Left ventricle myocardium inferior (tissue), 1 donor: ENCODE data around the gene THAP3. TPM values are rescaled to one million over a fixed set of nuclear protein-coding genes. Genes with fewer than 3 reads are reported as not detected.

ENCODE experiments used
- DNase-seq: peaks from one replicate; pipeline ENCODE4 v3.0.0-alpha.2; 2020
- H3K27ac ChIP-seq: fragments of 200-600 bp; replicated peaks from 2 replicates; pipeline ENCODE4 v1.8.0; 2021
- H3K27me3 ChIP-seq: fragments of 200-600 bp; 2 replicates; pipeline ENCODE4 v1.8.0; 2021; ENCODE audit warnings: low read depth
- H3K36me3 ChIP-seq: fragments of 200-600 bp; 2 replicates; pipeline ENCODE4 v1.8.0; 2021
- H3K4me1 ChIP-seq: fragments of 200-600 bp; 2 replicates; pipeline ENCODE4 v1.8.0; 2021
- H3K4me3 ChIP-seq: fragments of 200-600 bp; 2 replicates; pipeline ENCODE4 v1.8.0; 2021; ENCODE audit warnings: mild to moderate bottlenecking, moderate library complexity
- H3K9me3 ChIP-seq: fragments of 200-600 bp; replicated peaks from 2 replicates; pipeline ENCODE4 v1.8.0; 2021
- CTCF ChIP-seq: fragments of 200-600 bp; IDR thresholded peaks from 2 replicates; pipeline ENCODE4 v1.8.0; 2021; ENCODE audit warnings: antibody characterized with exemption, mild to moderate bottlenecking, borderline replicate concordance
- intact Hi-C: fragments of 100-400 bp; cut with micrococcal nuclease; formaldehyde crosslinking; loops from one replicate; pipeline ENCODE4 v1.11.0; 2022
- total RNA-seq: library from RNA; stranded (reverse); fragmentation: NEBNext Ultra II Directional; extraction: Animal tissue kit (Norgen Biotek cat#: 25700); gene quantifications from one replicate; pipeline ENCODE4 v1.2.1, GENCODE V29; 2021
- donor health status: DM: no; HTN: yes; CAD: no; lungs with severe emphysema.

THAP3 gene
- total RNA-seq, 1 donor from 2014 or later, result 14.9 TPM

- TF ChIP-seq CTCF, result no peak
- Histone ChIP-seq H3K36me3 (peaks cover 59% of the 10 kb centered on the region), H3K27me3 (no peaks in the 10 kb centered on the region), H3K27ac (peak overlapping the region; percentile 61), H3K4me1 (peaks cover 97% of the 10 kb centered on the region), H3K9me3 (no peaks in the 10 kb centered on the region), H3K4me3 (no peak overlapping the region)
- intact Hi-C loops, result no loop called here
- DNase-seq, result no peak
Measured at GRCh38 chr1:6588893-6589520, 35.7 kb upstream of the THAP3 start.

- Histone ChIP-seq H3K27ac (peak overlapping the region; percentile 61), H3K4me1 (peaks cover 97% of the 10 kb centered on the region), H3K27me3 (no peaks in the 10 kb centered on the region), H3K4me3 (no peak overlapping the region), H3K9me3 (no peaks in the 10 kb centered on the region), H3K36me3 (peaks cover 70% of the 10 kb centered on the region)
- no peak for TF ChIP-seq CTCF
- no peak for DNase-seq
- intact Hi-C loops, result no loop called here
Measured at GRCh38 chr1:6590046-6590445, 34.6 kb upstream of the THAP3 start.

GRCh38 chr1:6591222-6591621 is 33.4 kb upstream of the THAP3 start:
- Histone ChIP-seq H3K9me3 (no peaks in the 10 kb centered on the region), H3K27ac (peak overlapping the region; percentile 59), H3K27me3 (no peaks in the 10 kb centered on the region), H3K4me3 (no peak overlapping the region), H3K4me1 (peaks cover 97% of the 10 kb centered on the region), H3K36me3 (peaks cover 81% of the 10 kb centered on the region)
- intact Hi-C loops, result no loop called here
- no peak for TF ChIP-seq CTCF
- no peak for DNase-seq

GRCh38 chr1:6591644-6592043 is 33.0 kb upstream of the THAP3 start:
- H3K4me3 ChIP-seq, result no peak overlapping the region
- TF ChIP-seq CTCF, result no peak
- H3K36me3 ChIP-seq, result peaks cover 86% of the 10 kb centered on the region
- intact Hi-C loops, result no loop called here
- no peaks in the 10 kb centered on the region for H3K9me3 ChIP-seq
- no peaks in the 10 kb centered on the region for H3K27me3 ChIP-seq
- DNase-seq, result no peak
- peak overlapping the region; percentile 59 for H3K27ac ChIP-seq
- peaks cover 97% of the 10 kb centered on the region for H3K4me1 ChIP-seq

GRCh38 chr1:6592441-6592840 is 32.2 kb upstream of the THAP3 start:
- Histone ChIP-seq H3K36me3 (peaks cover 92% of the 10 kb centered on the region), H3K9me3 (no peaks in the 10 kb centered on the region), H3K4me1 (peaks cover 97% of the 10 kb centered on the region), H3K27ac (peak overlapping the region; percentile 59), H3K4me3 (no peak overlapping the region), H3K27me3 (no peaks in the 10 kb centered on the region)
- no peak for DNase-seq
- intact Hi-C loops, result no loop called here
- TF ChIP-seq CTCF, result no peak
